H1 (cell line): ENCODE results near the gene YTHDC2. TPM values are rescaled to one million over a fixed set of nuclear protein-coding genes. Genes with fewer than 3 reads are reported as not detected.

Experiments
- CTCF ChIA-PET: fragments of 300-600 bp; sonication (Branson Sonifier 250); formaldehyde crosslinking; loops from one replicate; lab custom pipeline; 2021; ENCODE audit not compliant: partially characterized antibody; lab: Charles Lee
- POLR2A ChIA-PET: fragments of 300-600 bp; sonication (Branson Sonifier 250); formaldehyde crosslinking; loops from one replicate; lab custom pipeline; 2021; ENCODE audit warnings: inconsistent platforms; ENCODE audit not compliant: partially characterized antibody; lab: Charles Lee
- DNase-seq, 2 experiments: peaks; one replicate each; pipeline versions ENCODE4 v3.0.0 to v3.0.0-alpha.2; 2010 to 2022; ENCODE audit warnings: low spot score in 2 of 2, low read depth in 1 of 2, mixed read lengths in 1 of 2
- FAIRE-seq: peaks from 2 replicates; lab custom pipeline; 2011; peaks lifted over from hg19 to GRCh38; lab: Jason Lieb, UNC
- H2AFZ ChIP-seq: 2 replicates; pipeline ENCODE4 v1.8.1; 2012; ENCODE audit warnings: low read length, inconsistent platforms
- H2AK5ac ChIP-seq: 2 replicates; pipeline ENCODE4 v1.6.1; 2013; ENCODE audit warnings: low read depth, low read length
- H2BK120ac ChIP-seq: replicated peaks from 2 replicates; pipeline ENCODE3; 2013; ENCODE audit warnings: low read depth, low read length, inconsistent platforms
- H2BK12ac ChIP-seq: 2 replicates; pipeline ENCODE4 v1.6.1; 2013; ENCODE audit warnings: low read depth, low read length
- H2BK15ac ChIP-seq: 2 replicates; pipeline ENCODE4 v1.6.1; 2013; ENCODE audit warnings: low read length
- H2BK20ac ChIP-seq: 2 replicates; pipeline ENCODE4 v1.6.1; 2013; ENCODE audit warnings: low read length
- H2BK5ac ChIP-seq: 2 replicates; pipeline ENCODE4 v1.6.1; 2013; ENCODE audit warnings: low read depth, low read length
- H3K14ac ChIP-seq: 2 replicates; pipeline ENCODE4 v1.6.1; 2013; ENCODE audit warnings: inconsistent platforms; ENCODE audit not compliant: insufficient read length
- H3K18ac ChIP-seq: 2 replicates; pipeline ENCODE4 v1.6.1; 2013; ENCODE audit warnings: low read length; ENCODE audit errors: extremely low read depth
- H3K23ac ChIP-seq: 2 replicates; pipeline ENCODE4 v1.6.1; 2013; ENCODE audit warnings: inconsistent platforms; ENCODE audit not compliant: insufficient read length
- H3K23me2 ChIP-seq: 2 replicates; pipeline ENCODE4 v1.6.1; 2013; ENCODE audit warnings: low read depth, low read length
- H3K27ac ChIP-seq: 2 replicates; pipeline ENCODE4 v1.6.1; 2011; ENCODE audit warnings: low read depth, low read length, inconsistent platforms
- H3K27me3 ChIP-seq, 4 experiments: replicated peaks in 1 of 4; 1 replicate in 1 of 4; 2 replicates in 3 of 4; pipeline versions ENCODE4 v1.6.1 to v1.8.1; 2011 to 2013; ENCODE audit warnings: low read length in 3 of 4, mild to moderate bottlenecking in 3 of 4, inconsistent platforms in 2 of 4, mixed read lengths in 2 of 4, moderate library complexity in 1 of 4; ENCODE audit not compliant: control insufficient read depth in 3 of 4, insufficient read depth in 3 of 4; ENCODE audit errors: extremely low read depth in 1 of 4
- H3K36me3 ChIP-seq, 4 experiments: 2 replicates each; pipeline versions ENCODE4 v1.6.1 to v1.8.1; 2011 to 2013; ENCODE audit warnings: mild to moderate bottlenecking in 4 of 4, low read length in 3 of 4, moderate library complexity in 2 of 4, control low read depth in 1 of 4, inconsistent platforms in 1 of 4; ENCODE audit not compliant: insufficient read depth in 4 of 4, control insufficient read depth in 2 of 4
- H3K4ac ChIP-seq: replicated peaks from 2 replicates; pipeline ENCODE3; 2013; ENCODE audit warnings: low read length, low read depth, mixed read lengths, inconsistent platforms; ENCODE audit not compliant: insufficient read length
- H3K4me1 ChIP-seq, 4 experiments: replicated peaks in 1 of 4; 1 replicate in 1 of 4; 2 replicates in 3 of 4; pipeline versions ENCODE4 v1.6.1 to v1.8.1; 2011 to 2013; ENCODE audit warnings: low read length in 3 of 4, inconsistent platforms in 2 of 4, mixed read lengths in 1 of 4; ENCODE audit not compliant: insufficient read depth in 4 of 4, control insufficient read depth in 3 of 4
- H3K4me2 ChIP-seq, 2 experiments: 2 replicates each; pipeline versions ENCODE4 v1.6.1 to v1.8.1; 2011 to 2013; ENCODE audit warnings: low read depth in 2 of 2, low read length in 2 of 2, control low read depth in 1 of 2, inconsistent platforms in 1 of 2, mild to moderate bottlenecking in 1 of 2; ENCODE audit not compliant: insufficient read depth in 1 of 2
- H3K4me3 ChIP-seq, 4 experiments: fragments of 200-600, 300-600 bp in 1 of 4; sonication (generic), shearing (Covaris generic), sonication (Bioruptor Twin) in 1 of 4; 2 replicates each; pipeline versions ENCODE4 v1.5.1 to v1.8.1; 2011 to 2016; ENCODE audit warnings: low read length in 4 of 4, low read depth in 3 of 4, control low read depth in 2 of 4, inconsistent platforms in 2 of 4, mild to moderate bottlenecking in 2 of 4, mixed read lengths in 1 of 4, moderate library complexity in 1 of 4; ENCODE audit not compliant: insufficient read depth in 2 of 4; ENCODE audit errors: extremely low read depth in 1 of 4
- H3K56ac ChIP-seq: replicated peaks from 2 replicates; pipeline ENCODE3; 2013; ENCODE audit warnings: low read depth, mild to moderate bottlenecking, mixed read lengths, low read length, inconsistent platforms; ENCODE audit not compliant: insufficient read length
- H3K79me1 ChIP-seq: 2 replicates; pipeline ENCODE4 v1.6.1; 2013; ENCODE audit warnings: low read depth, low read length, control low read depth
- H3K79me2 ChIP-seq, 2 experiments: 2 replicates each; pipeline versions ENCODE4 v1.6.1 to v1.8.1; 2012 to 2013; ENCODE audit warnings: low read length in 2 of 2, mild to moderate bottlenecking in 2 of 2, inconsistent platforms in 1 of 2; ENCODE audit not compliant: insufficient read depth in 2 of 2, control insufficient read depth in 1 of 2
- H3K9ac ChIP-seq, 4 experiments: replicated peaks in 1 of 4; 1 replicate in 1 of 4; 2 replicates in 3 of 4; pipeline versions ENCODE4 v1.6.1 to v1.8.1; 2011 to 2013; ENCODE audit warnings: low read depth in 3 of 4, low read length in 3 of 4, control low read depth in 2 of 4, mild to moderate bottlenecking in 2 of 4, moderate library complexity in 2 of 4, inconsistent platforms in 1 of 4; ENCODE audit errors: extremely low read depth in 1 of 4
- H3K9me3 ChIP-seq, 2 experiments: 2 replicates each; pipeline versions ENCODE4 v1.6.1 to v1.8.1; 2012 to 2013; ENCODE audit warnings: mild to moderate bottlenecking in 2 of 2, moderate library complexity in 2 of 2, control low read depth in 1 of 2, inconsistent platforms in 1 of 2, low read depth in 1 of 2, low read length in 1 of 2, mixed read lengths in 1 of 2; ENCODE audit not compliant: insufficient read depth in 2 of 2
- H4K20me1 ChIP-seq, 2 experiments: replicated peaks in 1 of 2; 2 replicates each; pipeline versions ENCODE3 to v1.8.1; 2011 to 2013; ENCODE audit warnings: inconsistent platforms in 2 of 2, low read length in 2 of 2, mild to moderate bottlenecking in 1 of 2; ENCODE audit not compliant: insufficient read depth in 2 of 2, control insufficient read depth in 1 of 2
- H4K5ac ChIP-seq: 2 replicates; pipeline ENCODE4 v1.6.1; 2013; ENCODE audit warnings: low read length, low read depth, mixed read lengths, inconsistent platforms; ENCODE audit not compliant: insufficient read length
- H4K8ac ChIP-seq: 2 replicates; pipeline ENCODE4 v1.8.0; 2013; ENCODE audit warnings: mild to moderate bottlenecking, moderate library complexity, low read length, inconsistent platforms; ENCODE audit not compliant: insufficient read depth; ENCODE audit errors: extremely low read depth
- H4K91ac ChIP-seq: replicated peaks from 2 replicates; pipeline ENCODE3; 2013; ENCODE audit warnings: low read length, mixed read lengths, inconsistent platforms; ENCODE audit not compliant: insufficient read length
- WGBS, 2 experiments: shearing (Covaris generic) in 1 of 2; methylation state at CpG; one replicate each; pipeline versions ENCODE4 v1.1.6 to v1.1.7; 2013 to 2015; ENCODE audit warnings: low lambda C conversion rate in 2 of 2, mixed read lengths in 2 of 2, inconsistent platforms in 1 of 2, low coverage in 1 of 2, missing lambda C conversion rate in 1 of 2; ENCODE audit not compliant: insufficient replicate concordance in 2 of 2, insufficient coverage in 1 of 2, insufficient read length in 1 of 2; ENCODE audit errors: extremely low coverage in 1 of 2, missing lambda C conversion rate in 1 of 2; 5-methylcytosine and 5-hydroxymethylcytosine counted together
- polyA plus RNA-seq, 7 experiments: library from polyadenylated mRNA; depleted of rRNA in 3 of 7; stranded (reverse) in 5 of 7; unstranded in 2 of 7; fragments of >200 nt in 5 of 7; fragments of 200-250 nt in 2 of 7; gene quantifications; 1 replicate in 5 of 7; 2 replicates in 1 of 7; 4 replicates in 1 of 7; pipeline versions ENCODE4 v1.2.1 to v1.2.3, GENCODE V29; 2011 to 2013; ENCODE audit warnings: missing spikeins in 2 of 7, mixed read lengths in 2 of 7
- total RNA-seq: library from RNA; stranded (reverse); fragmentation: NEBNext Ultra II Directional; extraction: Animal tissue kit (Norgen Biotek cat#: 25700); gene quantifications from 2 replicates; pipeline ENCODE4 v1.2.1, GENCODE V29; 2021

The YTHDC2 gene
- total and polyA plus RNA-seq, 2 of the 8 experiments (the other 6 are each of a cell fraction or from before 2014, with no cell fraction given): 4.3 to 20.1 TPM

DNA sequence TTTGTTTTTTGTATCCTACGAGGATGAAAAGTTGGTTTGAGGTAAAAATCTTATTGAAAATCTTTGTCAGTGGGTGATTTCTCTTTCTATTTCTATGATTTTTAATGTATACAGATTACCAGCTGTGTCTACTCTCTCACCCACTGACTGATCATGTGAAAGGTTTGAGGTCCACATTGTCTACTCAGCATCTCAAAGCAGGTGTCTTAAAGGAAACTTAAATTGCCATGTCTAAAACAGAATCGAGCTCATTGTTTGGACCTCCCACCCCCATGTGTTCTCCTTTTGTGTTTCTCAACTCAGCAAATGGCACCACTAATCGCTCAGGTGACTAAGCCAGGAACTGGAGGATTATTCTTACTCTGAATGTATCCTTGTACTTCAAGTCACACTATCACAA is 121.5 kb downstream of the YTHDC2 start:
- Histone ChIP-seq H2BK15ac (no peak overlapping the region), H2BK20ac (no peak overlapping the region), H3K18ac (no peak overlapping the region), H2BK12ac (no peak overlapping the region), H4K8ac (no peak overlapping the region), H3K27me3 (no peaks in the 10 kb centered on the region), H2AK5ac (no peak overlapping the region), H3K9ac (no peak overlapping the region), H3K23me2 (no peaks in the 10 kb centered on the region), H3K23ac (no peak overlapping the region), H3K56ac (no peak overlapping the region), H3K9me3 (peaks cover 0 to 3% of the 10 kb centered on the region in 2 experiments; a peak in 1 of 4 replicates), H3K79me2 (no peaks in the 10 kb centered on the region), H2BK5ac (no peak overlapping the region), H4K20me1 (no peaks in the 10 kb centered on the region), H3K36me3 (no peaks in the 10 kb centered on the region), H4K5ac (no peak overlapping the region), H3K14ac (no peak overlapping the region), H3K4me2 (no peak overlapping the region), H3K4ac (no peak overlapping the region), H2AFZ (peak overlapping the region; percentile 91; the same call in 1 of the 2 replicates), H2BK120ac (no peak overlapping the region), H3K4me3 (no peak overlapping the region), H3K27ac (no peak overlapping the region), H3K79me1 (no peaks in the 10 kb centered on the region), H4K91ac (no peak overlapping the region), H3K4me1 (no peaks in the 10 kb centered on the region)
- FAIRE-seq (no peak), DNase-seq (no peak)
- ChIA-PET POLR2A (no interaction called here), CTCF (interaction anchor here (1.0 to 2.0 kb wide), 4 partner anchors 19 to 589 kb away, joined by 3 to 8 read pairs (median 5); no protein-coding TSS in a partner anchor)
- WGBS, 2 experiments: 86 to 100% methylated on average over 1 to 3 of the region's 3 CpGs
